Ovary (tissue), 3 donors: ENCODE measurements around the gene VSIG10L2.

Experiments used
- POLR2A ChIP-seq: fragments of 450-650 bp; IDR thresholded peaks from one replicate; pipeline ENCODE4 v1.6.1; 2017; ENCODE audit warnings: antibody characterized with exemption, mild to moderate bottlenecking, moderate library complexity
- TF ChIP-seq, protein P1 (sequence below), 3 donors: fragments of 450-650 bp in 2 of 3; fragments of 200-600 bp in 1 of 3; IDR thresholded peaks; one replicate each; pipeline versions ENCODE4 v1.5.1 to v1.8.0; 2016 to 2022; ENCODE audit warnings: antibody characterized with exemption in 3 of 3, mild to moderate bottlenecking in 1 of 3
- donor health status: DM: no; HTN: no; CAD: no.

DNA sequence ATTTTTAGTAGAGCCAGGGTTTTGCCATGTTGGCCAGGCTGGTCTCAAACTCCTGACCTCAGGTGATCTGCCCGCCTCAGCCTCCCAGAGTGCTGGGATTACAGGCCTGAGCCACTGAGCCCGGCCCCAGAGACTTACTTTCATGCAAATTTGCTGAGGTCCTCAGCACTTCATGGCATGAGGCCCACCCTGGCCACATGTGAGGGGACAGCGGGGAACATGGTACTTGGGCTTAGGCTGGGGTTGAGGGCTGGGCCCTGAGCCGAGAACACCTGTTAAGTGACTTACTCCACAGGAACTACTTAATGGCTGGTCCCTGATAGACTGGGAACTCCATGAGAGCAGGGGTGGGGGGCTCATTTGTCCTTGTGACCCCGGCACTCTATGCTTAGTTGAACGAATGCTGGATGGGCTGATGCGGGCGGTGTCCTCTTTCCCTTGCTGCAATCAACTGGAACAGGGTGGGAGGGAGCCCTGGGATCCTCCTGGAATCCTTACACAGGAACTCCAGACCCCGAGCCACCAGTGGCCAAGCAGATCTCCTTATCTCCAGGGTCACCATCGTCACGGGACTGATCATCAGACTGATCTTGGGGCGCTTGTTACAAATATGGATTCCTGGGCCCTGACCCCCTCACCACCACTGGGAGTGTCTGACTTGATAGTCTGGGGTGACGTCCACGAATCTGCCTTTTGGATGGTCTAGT lies 1.0 kb downstream of the VSIG10L2 start:
- TF ChIP-seq, protein P1, sequence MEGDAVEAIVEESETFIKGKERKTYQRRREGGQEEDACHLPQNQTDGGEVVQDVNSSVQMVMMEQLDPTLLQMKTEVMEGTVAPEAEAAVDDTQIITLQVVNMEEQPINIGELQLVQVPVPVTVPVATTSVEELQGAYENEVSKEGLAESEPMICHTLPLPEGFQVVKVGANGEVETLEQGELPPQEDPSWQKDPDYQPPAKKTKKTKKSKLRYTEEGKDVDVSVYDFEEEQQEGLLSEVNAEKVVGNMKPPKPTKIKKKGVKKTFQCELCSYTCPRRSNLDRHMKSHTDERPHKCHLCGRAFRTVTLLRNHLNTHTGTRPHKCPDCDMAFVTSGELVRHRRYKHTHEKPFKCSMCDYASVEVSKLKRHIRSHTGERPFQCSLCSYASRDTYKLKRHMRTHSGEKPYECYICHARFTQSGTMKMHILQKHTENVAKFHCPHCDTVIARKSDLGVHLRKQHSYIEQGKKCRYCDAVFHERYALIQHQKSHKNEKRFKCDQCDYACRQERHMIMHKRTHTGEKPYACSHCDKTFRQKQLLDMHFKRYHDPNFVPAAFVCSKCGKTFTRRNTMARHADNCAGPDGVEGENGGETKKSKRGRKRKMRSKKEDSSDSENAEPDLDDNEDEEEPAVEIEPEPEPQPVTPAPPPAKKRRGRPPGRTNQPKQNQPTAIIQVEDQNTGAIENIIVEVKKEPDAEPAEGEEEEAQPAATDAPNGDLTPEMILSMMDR (IDR thresholded peaks at IDR 0.05) = no peak
- TF ChIP-seq POLR2A = no peak
